Measurements from ENCODE around the gene SPEM1.

DNA sequence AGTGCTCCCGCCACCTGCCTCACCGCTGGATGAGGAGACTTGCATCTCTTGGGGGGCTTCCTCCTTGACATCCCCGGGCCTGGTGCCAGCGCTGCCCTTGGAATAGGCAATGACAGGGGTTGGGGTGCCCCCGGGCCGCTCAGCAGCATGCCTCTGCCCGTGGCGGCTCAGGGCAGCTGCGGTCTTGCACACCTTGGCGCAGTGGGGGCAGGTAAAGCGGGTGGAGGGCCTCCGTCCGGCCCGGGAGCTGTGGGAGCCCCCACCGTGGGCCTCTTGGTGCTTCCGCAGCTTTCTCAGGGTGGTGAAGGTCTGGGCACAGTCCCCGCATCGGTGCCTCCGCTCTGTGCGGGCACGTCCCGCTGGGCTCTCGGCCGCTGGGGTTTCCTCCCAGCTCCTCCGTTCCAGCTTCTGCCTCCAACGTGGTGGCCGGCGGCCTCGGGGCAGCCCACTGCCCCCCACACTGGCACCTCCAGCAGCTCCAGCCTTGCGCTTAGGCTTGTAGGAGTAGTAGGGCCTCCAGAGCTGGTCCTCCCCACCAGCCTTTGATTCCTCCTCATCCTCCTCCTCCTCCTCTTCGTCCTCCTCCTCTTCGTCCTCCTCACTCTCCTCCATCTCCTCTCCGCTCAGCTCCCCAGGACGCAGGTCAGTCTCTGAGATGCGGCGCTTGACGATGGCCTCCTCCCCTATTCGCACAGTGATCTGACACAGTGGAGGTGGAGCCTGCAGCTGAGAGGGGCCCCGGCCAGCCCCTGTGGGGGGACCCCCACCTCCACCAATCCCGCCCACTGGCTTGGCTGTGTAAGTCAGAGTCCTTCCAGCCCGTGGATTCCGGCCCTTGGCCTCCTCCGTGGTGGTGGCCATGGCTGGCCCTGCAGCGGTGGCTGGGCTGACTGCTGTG, 42.6 kb downstream of the SPEM1 start:
- TF ChIP-seq EP300 (IDR thresholded peaks at IDR 0.05) (no peak), POLR2A (IDR thresholded peaks at IDR 0.05) (no peak)
- TF ChIP-seq, protein P1, sequence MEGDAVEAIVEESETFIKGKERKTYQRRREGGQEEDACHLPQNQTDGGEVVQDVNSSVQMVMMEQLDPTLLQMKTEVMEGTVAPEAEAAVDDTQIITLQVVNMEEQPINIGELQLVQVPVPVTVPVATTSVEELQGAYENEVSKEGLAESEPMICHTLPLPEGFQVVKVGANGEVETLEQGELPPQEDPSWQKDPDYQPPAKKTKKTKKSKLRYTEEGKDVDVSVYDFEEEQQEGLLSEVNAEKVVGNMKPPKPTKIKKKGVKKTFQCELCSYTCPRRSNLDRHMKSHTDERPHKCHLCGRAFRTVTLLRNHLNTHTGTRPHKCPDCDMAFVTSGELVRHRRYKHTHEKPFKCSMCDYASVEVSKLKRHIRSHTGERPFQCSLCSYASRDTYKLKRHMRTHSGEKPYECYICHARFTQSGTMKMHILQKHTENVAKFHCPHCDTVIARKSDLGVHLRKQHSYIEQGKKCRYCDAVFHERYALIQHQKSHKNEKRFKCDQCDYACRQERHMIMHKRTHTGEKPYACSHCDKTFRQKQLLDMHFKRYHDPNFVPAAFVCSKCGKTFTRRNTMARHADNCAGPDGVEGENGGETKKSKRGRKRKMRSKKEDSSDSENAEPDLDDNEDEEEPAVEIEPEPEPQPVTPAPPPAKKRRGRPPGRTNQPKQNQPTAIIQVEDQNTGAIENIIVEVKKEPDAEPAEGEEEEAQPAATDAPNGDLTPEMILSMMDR (IDR thresholded peaks at IDR 0.05), result no peak

Measured in tibial nerve (tissue), 4 donors.